ENCODE measurements around the gene UCN2.
"Not testable (repeated sequence)": the region's sequence is repeated elsewhere in the genome, so short reads cannot be mapped to it uniquely, and the experiment has no call there.

The UCN2 gene

GRCh38 chr3:48560648-48561018, 2.9 kb downstream of the UCN2 start:
- no peak for DNase-seq

GRCh38 chr3:48558493-48559134, 5.0 kb downstream of the UCN2 start:
- DNase-seq, result peak; percentile 85

- peak; percentile 93 for DNase-seq
Observed at GRCh38 chr3:48556796-48557626, 6.6 kb downstream of the UCN2 start, which contains the start of gene PFKFB4. PFKFB4 (minus strand) TSS chr3:48556803; CDS start chr3:48556777, 26 bp downstream.

GRCh38 chr3:48555949-48556795, 7.4 kb downstream of the UCN2 start:
- no peak for DNase-seq

- DNase-seq, result no peak
Observed at GRCh38 chr3:48555231-48555948, 8.2 kb downstream of the UCN2 start.

- no peak for DNase-seq
Observed at GRCh38 chr3:48553886-48554845, 9.4 kb downstream of the UCN2 start.

GRCh38 chr3:48553361-48553760, 10.2 kb downstream of the UCN2 start:
- no peak for DNase-seq

- no peak for DNase-seq
Observed at GRCh38 chr3:48552111-48552951, 11.2 kb downstream of the UCN2 start.

- DNase-seq, result not testable (repeated sequence)
Observed at GRCh38 chr3:48551651-48552050, 11.9 kb downstream of the UCN2 start.

GRCh38 chr3:48548729-48549705, 14.6 kb downstream of the UCN2 start:
- no peak for DNase-seq

- DNase-seq, result no peak
Observed at GRCh38 chr3:48548126-48548525, 15.5 kb downstream of the UCN2 start.

- no peak for DNase-seq
Observed at GRCh38 chr3:48546203-48546829, 17.3 kb downstream of the UCN2 start.

GRCh38 chr3:48544141-48544540, 19.4 kb downstream of the UCN2 start:
- no peak for DNase-seq

- DNase-seq, result peak; percentile 82
Observed at GRCh38 chr3:48543271-48543866, 20.2 kb downstream of the UCN2 start.

- no peak for DNase-seq
Observed at GRCh38 chr3:48538451-48538850, 25.1 kb downstream of the UCN2 start.

- no peak for DNase-seq
Observed at GRCh38 chr3:48536785-48537184, 26.8 kb downstream of the UCN2 start.

- no peak for DNase-seq
Observed at GRCh38 chr3:48536116-48536515, 27.5 kb downstream of the UCN2 start.

GRCh38 chr3:48535578-48535977, 28.0 kb downstream of the UCN2 start:
- no peak for DNase-seq

Measured in NCI-H524 treated with DMSO at 0.1 percent for 48 hours (cell line).